ENCODE data around the gene CTIF. TPM values are rescaled to one million over a fixed set of nuclear protein-coding genes. Genes with fewer than 3 reads are reported as not detected.

CTIF gene
- total and polyA plus RNA-seq, 2 donors (not counting 1 experiment from before 2014, with no cell fraction given), result 27.2 to 28.1 TPM

DNA sequence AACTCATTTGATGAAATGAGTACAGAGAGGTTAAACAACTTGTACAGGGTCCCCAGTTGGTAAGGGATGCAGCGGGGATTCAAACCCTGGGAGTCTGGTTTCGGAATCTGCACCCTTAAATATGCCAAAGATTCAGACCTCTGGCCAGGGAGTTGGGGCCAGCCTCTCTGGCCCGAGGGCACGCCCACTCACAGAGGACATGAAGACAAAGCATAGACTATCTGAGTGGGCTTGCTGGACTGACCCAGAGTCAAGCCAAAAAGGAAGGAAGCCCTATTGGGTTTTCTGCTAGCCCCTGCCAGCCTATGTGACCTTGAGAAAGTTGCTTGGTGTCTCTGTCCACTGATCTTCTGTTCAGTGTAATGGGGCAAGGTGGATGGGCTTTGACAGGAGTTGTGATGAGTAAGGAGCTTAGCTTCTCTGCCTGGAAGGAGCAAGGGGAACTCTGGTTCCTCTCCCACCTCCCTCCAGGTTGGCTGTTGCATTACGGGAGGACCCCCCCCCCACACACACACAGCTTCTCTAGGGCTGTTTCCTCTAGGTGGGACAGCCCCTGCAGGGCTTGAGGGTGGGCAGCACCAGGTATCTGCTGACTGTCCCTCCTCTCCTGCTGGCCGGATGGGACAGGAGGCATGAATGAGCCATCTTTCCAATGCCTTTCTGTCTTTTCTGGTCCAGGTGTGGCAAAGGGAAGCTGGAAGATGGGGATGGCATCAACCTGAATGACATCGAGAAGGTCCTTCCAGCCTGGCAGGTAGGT, 131.3 kb downstream of the CTIF start:
- Histone ChIP-seq H3K36me3 (ENCODE audit: control insufficient read depth, insufficient read depth, low read length) (peaks cover 22% of the 10 kb centered on the region), H4K20me1 (ENCODE audit: control insufficient read depth, extremely low read depth, insufficient read depth, low read length) (no peaks in the 10 kb centered on the region), H3K27ac (ENCODE audit: insufficient read depth, low read length) (no peak overlapping the region), H3K79me2 (ENCODE audit: control insufficient read depth, insufficient read depth, low read length) (no peaks in the 10 kb centered on the region), H3K4me3 (replicated peaks in 1 of 4; ENCODE audit: control extremely low read depth in 1 of 4, insufficient read depth in 1 of 4, low read depth in 3 of 4, low read length in 4 of 4) (no peak overlapping the region), H3K4me2 (ENCODE audit: extremely low read depth, insufficient read depth, low read length) (no peak overlapping the region), H2AFZ (ENCODE audit: low read length) (no peak overlapping the region), H3K4me1 (ENCODE audit: control insufficient read depth, extremely low read depth, insufficient read depth, low read length) (peaks cover 8% of the 10 kb centered on the region), H3K9ac (ENCODE audit: insufficient read depth, low read length) (no peak overlapping the region), H3K9me3 (ENCODE audit: control insufficient read depth, insufficient read depth, low read depth, low read length) (no peaks in the 10 kb centered on the region), H3K27me3 (ENCODE audit: control insufficient read depth, insufficient read depth, low read length) (no peaks in the 10 kb centered on the region)
- no peak for DNase-seq (ENCODE audit: low read depth in 2 of 2)
- TF ChIP-seq EZH2 (IDR thresholded peaks at IDR 0.05; ENCODE audit: low read length, missing control alignments), result no peak
- TF ChIP-seq, protein P1, sequence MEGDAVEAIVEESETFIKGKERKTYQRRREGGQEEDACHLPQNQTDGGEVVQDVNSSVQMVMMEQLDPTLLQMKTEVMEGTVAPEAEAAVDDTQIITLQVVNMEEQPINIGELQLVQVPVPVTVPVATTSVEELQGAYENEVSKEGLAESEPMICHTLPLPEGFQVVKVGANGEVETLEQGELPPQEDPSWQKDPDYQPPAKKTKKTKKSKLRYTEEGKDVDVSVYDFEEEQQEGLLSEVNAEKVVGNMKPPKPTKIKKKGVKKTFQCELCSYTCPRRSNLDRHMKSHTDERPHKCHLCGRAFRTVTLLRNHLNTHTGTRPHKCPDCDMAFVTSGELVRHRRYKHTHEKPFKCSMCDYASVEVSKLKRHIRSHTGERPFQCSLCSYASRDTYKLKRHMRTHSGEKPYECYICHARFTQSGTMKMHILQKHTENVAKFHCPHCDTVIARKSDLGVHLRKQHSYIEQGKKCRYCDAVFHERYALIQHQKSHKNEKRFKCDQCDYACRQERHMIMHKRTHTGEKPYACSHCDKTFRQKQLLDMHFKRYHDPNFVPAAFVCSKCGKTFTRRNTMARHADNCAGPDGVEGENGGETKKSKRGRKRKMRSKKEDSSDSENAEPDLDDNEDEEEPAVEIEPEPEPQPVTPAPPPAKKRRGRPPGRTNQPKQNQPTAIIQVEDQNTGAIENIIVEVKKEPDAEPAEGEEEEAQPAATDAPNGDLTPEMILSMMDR (conservative IDR thresholded peaks at IDR 0.05 in 1 of 2, IDR thresholded peaks at IDR 0.05 in 1 of 2; ENCODE audit: low read depth in 1 of 2, low read length in 2 of 2), result no peak

DNA sequence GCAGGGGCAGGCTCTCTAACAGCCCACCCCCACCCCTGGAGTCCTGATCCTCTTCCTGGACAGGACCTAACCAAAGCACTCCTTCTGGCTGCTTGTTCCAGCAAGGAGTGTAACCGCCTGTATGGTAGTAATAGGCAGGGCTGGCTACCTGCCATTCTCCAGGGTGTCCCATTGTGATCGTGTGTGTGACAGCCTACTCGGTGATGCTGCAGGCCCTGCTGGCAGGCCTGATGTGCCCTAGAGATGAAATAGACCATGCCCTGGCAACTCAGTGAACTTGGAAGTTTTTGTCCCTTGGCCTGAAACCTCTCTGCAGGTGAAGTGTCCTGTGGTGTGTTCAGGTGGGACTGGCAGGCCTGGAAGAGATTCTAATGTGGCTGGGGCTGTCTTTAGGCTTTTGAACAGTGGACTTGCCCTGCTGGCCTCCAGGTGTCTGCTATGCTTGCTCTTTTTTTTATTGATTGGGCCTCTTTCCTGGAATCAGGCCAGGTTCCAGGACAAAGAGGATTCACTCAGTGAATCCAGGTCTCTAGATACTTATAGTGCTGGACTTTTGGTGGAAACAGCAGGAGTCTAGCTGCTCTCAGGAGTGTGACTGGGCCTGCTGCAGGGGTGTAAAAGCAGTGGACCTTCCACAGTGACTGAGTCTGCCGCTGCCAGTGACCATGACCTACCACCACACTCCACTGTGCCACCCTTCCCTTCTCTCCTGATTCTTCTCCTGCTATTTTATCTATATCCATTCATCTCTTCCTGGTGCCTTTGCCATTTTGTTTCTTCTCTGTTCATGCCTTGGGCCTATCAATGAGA, 132.1 kb downstream of the CTIF start:
- TF ChIP-seq, protein P1 (conservative IDR thresholded peaks at IDR 0.05 in 1 of 2, IDR thresholded peaks at IDR 0.05 in 1 of 2; ENCODE audit: low read depth in 1 of 2, low read length in 2 of 2), result no peak
- TF ChIP-seq EZH2 (IDR thresholded peaks at IDR 0.05; ENCODE audit: low read length, missing control alignments), result no peak
- H3K36me3 ChIP-seq (ENCODE audit: control insufficient read depth, insufficient read depth, low read length), result peaks cover 20% of the 10 kb centered on the region
- no peak overlapping the region for H3K4me3 ChIP-seq (replicated peaks in 1 of 4; ENCODE audit: control extremely low read depth in 1 of 4, insufficient read depth in 1 of 4, low read depth in 3 of 4, low read length in 4 of 4)
- H3K79me2 ChIP-seq (ENCODE audit: control insufficient read depth, insufficient read depth, low read length), result no peaks in the 10 kb centered on the region
- H3K9ac ChIP-seq (ENCODE audit: insufficient read depth, low read length), result no peak overlapping the region
- no peaks in the 10 kb centered on the region for H3K27me3 ChIP-seq (ENCODE audit: control insufficient read depth, insufficient read depth, low read length)
- peaks cover 11% of the 10 kb centered on the region for H3K4me1 ChIP-seq (ENCODE audit: control insufficient read depth, extremely low read depth, insufficient read depth, low read length)
- H3K27ac ChIP-seq (ENCODE audit: insufficient read depth, low read length), result no peak overlapping the region
- H3K4me2 ChIP-seq (ENCODE audit: extremely low read depth, insufficient read depth, low read length), result no peak overlapping the region
- H2AFZ ChIP-seq (ENCODE audit: low read length), result no peak overlapping the region
- DNase-seq (ENCODE audit: low read depth in 2 of 2), result no peak
- H3K9me3 ChIP-seq (ENCODE audit: control insufficient read depth, insufficient read depth, low read depth, low read length), result no peaks in the 10 kb centered on the region
- no peaks in the 10 kb centered on the region for H4K20me1 ChIP-seq (ENCODE audit: control insufficient read depth, extremely low read depth, insufficient read depth, low read length)

DNA sequence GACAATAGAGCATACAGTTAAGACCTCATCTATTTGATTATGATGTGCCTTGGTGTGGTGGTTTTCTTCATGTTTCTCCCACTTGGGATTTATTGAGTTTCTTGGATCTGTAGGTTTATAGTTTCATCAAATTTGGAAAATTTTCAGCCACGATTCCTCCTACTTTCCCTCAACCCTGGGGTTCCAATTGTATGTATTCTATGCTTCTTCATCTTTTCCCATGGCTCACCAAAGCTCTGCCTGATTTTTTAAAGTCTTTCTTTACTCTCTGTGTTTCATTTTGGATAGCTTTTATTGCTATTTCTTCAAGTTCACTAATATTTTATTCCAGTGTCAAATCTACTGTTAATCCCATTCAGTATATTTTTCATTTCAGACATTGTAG, 132.7 kb downstream of the CTIF start:
- no peak for DNase-seq (ENCODE audit: low read depth in 2 of 2)
- no peak overlapping the region for H3K9ac ChIP-seq (ENCODE audit: insufficient read depth, low read length)

More for the DNA sequence above, 132.7 kb downstream of the CTIF start:
- no peak overlapping the region for H2AFZ ChIP-seq (ENCODE audit: low read length)
- H3K27ac ChIP-seq (ENCODE audit: insufficient read depth, low read length), result no peak overlapping the region
- H3K36me3 ChIP-seq (ENCODE audit: control insufficient read depth, insufficient read depth, low read length), result peaks cover 16% of the 10 kb centered on the region
- no peaks in the 10 kb centered on the region for H4K20me1 ChIP-seq (ENCODE audit: control insufficient read depth, extremely low read depth, insufficient read depth, low read length)
- no peak for TF ChIP-seq EZH2 (IDR thresholded peaks at IDR 0.05; ENCODE audit: low read length, missing control alignments)
- TF ChIP-seq, protein P1 (conservative IDR thresholded peaks at IDR 0.05 in 1 of 2, IDR thresholded peaks at IDR 0.05 in 1 of 2; ENCODE audit: low read depth in 1 of 2, low read length in 2 of 2), result no peak
- H3K79me2 ChIP-seq (ENCODE audit: control insufficient read depth, insufficient read depth, low read length), result no peaks in the 10 kb centered on the region
- H3K4me3 ChIP-seq (replicated peaks in 1 of 4; ENCODE audit: control extremely low read depth in 1 of 4, insufficient read depth in 1 of 4, low read depth in 3 of 4, low read length in 4 of 4), result no peak overlapping the region
- H3K4me1 ChIP-seq (ENCODE audit: control insufficient read depth, extremely low read depth, insufficient read depth, low read length), result peaks cover 13% of the 10 kb centered on the region
- H3K27me3 ChIP-seq (ENCODE audit: control insufficient read depth, insufficient read depth, low read length), result no peaks in the 10 kb centered on the region
- no peak overlapping the region for H3K4me2 ChIP-seq (ENCODE audit: extremely low read depth, insufficient read depth, low read length)
- no peaks in the 10 kb centered on the region for H3K9me3 ChIP-seq (ENCODE audit: control insufficient read depth, insufficient read depth, low read depth, low read length)
